HEK293 (cell line): Measurements from ENCODE around the gene DAPK2.

Experiments used
- CTCF ChIA-PET: fragments of 350-600 bp; formaldehyde crosslinking; extraction: SDS; loops from one replicate; lab custom pipeline; 2021; ENCODE audit warnings: antibody characterized with exemption; lab: Yijun Ruan, JAX
- POLR2A ChIA-PET: fragments of 300-600 bp; formaldehyde crosslinking; extraction: SDS; loops from one replicate; lab custom pipeline; 2020; ENCODE audit warnings: antibody characterized with exemption, inconsistent platforms; lab: Yijun Ruan, JAX
- H3K27ac ChIP-seq: fragments of 200-500 bp; sonication (Bioruptor generic); 2 replicates; pipeline ENCODE4 v1.5.1; 2014; ENCODE audit warnings: low read depth, low read length, control low read depth, inconsistent platforms; ENCODE audit errors: extremely low read depth
- H3K36me3 ChIP-seq, 2 experiments: fragments of 200-500 bp in 1 of 2; sonication (Bioruptor generic) in 1 of 2; 1 replicate in 1 of 2; 2 replicates in 1 of 2; pipeline ENCODE4 v1.5.1; 2014 to 2017; ENCODE audit warnings: inconsistent platforms in 2 of 2, low read length in 2 of 2; ENCODE audit not compliant: control insufficient read depth in 2 of 2, insufficient read depth in 1 of 2
- H3K4me1 ChIP-seq: fragments of 200-500 bp; sonication (Bioruptor generic); 2 replicates; pipeline ENCODE4 v1.5.1; 2014; ENCODE audit warnings: mild to moderate bottlenecking, low read length, inconsistent platforms; ENCODE audit not compliant: control insufficient read depth, insufficient read depth
- H3K4me3 ChIP-seq: 2 replicates; pipeline ENCODE4 v1.5.1; 2011; ENCODE audit warnings: low read depth, mild to moderate bottlenecking, control low read depth, low read length, moderate library complexity
- H3K9me3 ChIP-seq: fragments of 200-500 bp; sonication (Bioruptor generic); 2 replicates; pipeline ENCODE4 v1.5.1; 2014; ENCODE audit warnings: low read depth, low read length, inconsistent platforms; ENCODE audit not compliant: control insufficient read depth, insufficient read depth
- EGR2 ChIP-seq: fragments of 450-650 bp; formaldehyde crosslinking; IDR thresholded peaks from 2 replicates; pipeline ENCODE4 v1.5.1; 2016; ENCODE audit warnings: low read depth, missing biosample characterization, missing genetic modification characterization
- IKZF3 ChIP-seq: fragments of 450-650 bp; IDR thresholded peaks from 2 replicates; pipeline ENCODE4 v1.5.0; 2018; ENCODE audit warnings: missing biosample characterization, mild to moderate bottlenecking, missing genetic modification characterization, moderate library complexity
- KLF8 ChIP-seq: fragments of 450-650 bp; formaldehyde crosslinking; IDR thresholded peaks from 2 replicates; pipeline ENCODE4 v1.5.1; 2016; ENCODE audit warnings: missing biosample characterization, missing genetic modification characterization
- ZBTB21 ChIP-seq: fragments of 450-650 bp; formaldehyde crosslinking; IDR thresholded peaks from 2 replicates; pipeline ENCODE4 v1.5.1; 2017; ENCODE audit warnings: missing biosample characterization, missing genetic modification characterization
- ZFP69B ChIP-seq: fragments of 450-650 bp; formaldehyde crosslinking; IDR thresholded peaks from 2 replicates; pipeline ENCODE4 v1.5.1; 2016; ENCODE audit warnings: missing biosample characterization, missing genetic modification characterization
- ZNF202 ChIP-seq: fragments of 450-650 bp; formaldehyde crosslinking; IDR thresholded peaks from 2 replicates; pipeline ENCODE4 v1.5.1; 2016; ENCODE audit warnings: missing biosample characterization, missing genetic modification characterization, borderline replicate concordance
- ZNF23 ChIP-seq: fragments of 450-650 bp; formaldehyde crosslinking; IDR thresholded peaks from 2 replicates; pipeline ENCODE4 v1.5.1; 2016; ENCODE audit warnings: missing biosample characterization, missing genetic modification characterization, borderline replicate concordance
- ZNF280C ChIP-seq: fragments of 450-650 bp; formaldehyde crosslinking; IDR thresholded peaks from 2 replicates; pipeline ENCODE4 v1.5.1; 2016; ENCODE audit warnings: missing biosample characterization, missing genetic modification characterization
- ZNF335 ChIP-seq: fragments of 450-650 bp; formaldehyde crosslinking; conservative IDR thresholded peaks from 2 replicates; pipeline ENCODE4 v1.5.1; 2016; ENCODE audit warnings: missing biosample characterization, missing genetic modification characterization
- ZNF488 ChIP-seq: fragments of 450-650 bp; formaldehyde crosslinking; IDR thresholded peaks from 2 replicates; pipeline ENCODE4 v1.5.1; 2016; ENCODE audit warnings: missing biosample characterization, missing genetic modification characterization
- ZNF610 ChIP-seq: fragments of 450-650 bp; formaldehyde crosslinking; IDR thresholded peaks from 2 replicates; pipeline ENCODE4 v1.5.1; 2016; ENCODE audit warnings: missing biosample characterization, missing genetic modification characterization, borderline replicate concordance
- ZNF664 ChIP-seq: fragments of 450-650 bp; formaldehyde crosslinking; IDR thresholded peaks from 2 replicates; pipeline ENCODE4 v1.5.1; 2016; ENCODE audit warnings: missing biosample characterization, missing genetic modification characterization
- ZNF670 ChIP-seq: fragments of 450-650 bp; formaldehyde crosslinking; IDR thresholded peaks from 2 replicates; pipeline ENCODE4 v1.5.1; 2016; ENCODE audit warnings: missing biosample characterization, missing genetic modification characterization, low read depth
- ZNF677 ChIP-seq: fragments of 450-650 bp; IDR thresholded peaks from 2 replicates; pipeline ENCODE4 v1.5.0; 2018; ENCODE audit warnings: missing biosample characterization, mild to moderate bottlenecking, missing genetic modification characterization, moderate library complexity
- ZNF792 ChIP-seq: fragments of 450-650 bp; formaldehyde crosslinking; IDR thresholded peaks from 2 replicates; pipeline ENCODE4 v1.5.1; 2016; ENCODE audit warnings: missing biosample characterization, missing genetic modification characterization
- TF ChIP-seq, protein P1 (sequence below): fragments of 450-650 bp; formaldehyde crosslinking; IDR thresholded peaks from 2 replicates; pipeline ENCODE4 v1.5.1; 2016; ENCODE audit warnings: missing biosample characterization, missing genetic modification characterization
- TF ChIP-seq, protein P2 (sequence below): fragments of 450-650 bp; formaldehyde crosslinking; IDR thresholded peaks from 2 replicates; pipeline ENCODE4 v1.5.1; 2016; ENCODE audit warnings: missing biosample characterization, missing genetic modification characterization

The DAPK2 gene

DNA sequence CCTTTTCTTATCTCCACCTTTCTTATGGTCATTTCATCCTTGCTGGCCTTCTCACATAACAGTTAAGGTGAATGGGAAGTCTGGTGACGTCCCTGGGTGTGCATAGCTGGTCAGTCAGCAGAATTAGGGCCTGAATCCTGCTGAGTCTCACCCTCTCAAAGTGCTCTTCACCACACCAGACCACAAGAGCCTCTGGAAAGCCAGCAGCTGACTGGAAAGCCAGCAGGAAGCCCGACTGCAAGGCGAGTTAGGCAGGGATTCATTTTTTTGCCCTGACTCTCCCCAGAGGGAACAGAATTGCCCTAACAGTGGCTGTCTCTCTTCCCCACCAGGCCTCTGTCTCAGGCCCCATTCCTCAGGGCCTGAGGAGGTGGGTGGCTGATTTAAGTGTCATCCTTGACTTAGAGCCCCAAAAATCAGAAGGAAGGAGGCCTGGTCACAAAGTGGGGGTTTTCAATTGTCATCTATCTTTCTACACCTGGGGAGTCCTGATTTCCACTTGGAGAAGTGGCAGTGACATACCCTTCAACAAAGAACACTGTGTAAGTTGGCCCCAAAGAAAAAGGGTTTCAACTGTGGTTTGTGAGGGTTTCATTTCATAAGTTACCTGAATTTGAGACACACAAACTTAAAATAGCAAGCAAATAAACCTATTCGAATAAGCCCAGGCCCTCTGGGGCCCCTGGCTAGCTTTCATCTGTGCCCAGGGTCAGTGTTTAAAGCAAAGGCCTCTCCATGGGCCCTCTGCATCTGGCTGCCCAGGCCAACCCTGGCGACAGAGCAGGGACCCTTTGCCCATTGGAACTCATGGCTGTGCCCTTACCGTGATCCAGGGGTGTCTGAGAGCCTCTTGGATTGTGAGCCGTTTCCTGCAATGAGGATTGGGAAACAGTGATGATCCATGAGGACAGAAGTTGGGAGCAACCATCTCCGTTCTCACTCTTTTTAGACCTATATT, 122.0 kb downstream of the DAPK2 start (continued):
- TF ChIP-seq, protein P1, sequence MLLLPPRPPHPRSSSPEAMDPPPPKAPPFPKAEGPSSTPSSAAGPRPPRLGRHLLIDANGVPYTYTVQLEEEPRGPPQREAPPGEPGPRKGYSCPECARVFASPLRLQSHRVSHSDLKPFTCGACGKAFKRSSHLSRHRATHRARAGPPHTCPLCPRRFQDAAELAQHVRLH (tag by site-specific recombination), result no peak
- TF ChIP-seq ZNF23 (tag by site-specific recombination), result no peak
- TF ChIP-seq EGR2, result no peak

GRCh38 chr15:63922916-63923315, 123.4 kb downstream of the DAPK2 start:
- Histone ChIP-seq H3K27ac (no peak overlapping the region), H3K9me3 (no peaks in the 10 kb centered on the region), H3K4me3 (no peak overlapping the region), H3K36me3 (no peaks in the 10 kb centered on the region)
- POLR2A ChIA-PET, result no interaction called here
- CTCF ChIA-PET, result interaction anchor here (0.8 kb wide), 1 partner anchor 23 kb away, joined by 3 read pairs; no protein-coding TSS in a partner anchor
- no peak for TF ChIP-seq ZFP69B (tag by site-specific recombination)
- TF ChIP-seq ZNF792, result no peak
- TF ChIP-seq ZNF335, result no peak
- no peak for TF ChIP-seq ZNF488 (tag by site-specific recombination)
- no peak for TF ChIP-seq ZNF280C
- TF ChIP-seq ZBTB21 (tag by site-specific recombination), result no peak
- TF ChIP-seq KLF8, result no peak
- no peak for TF ChIP-seq ZNF610 (tag by site-specific recombination)
- no peak for TF ChIP-seq ZNF202 (tag by site-specific recombination)
- TF ChIP-seq IKZF3 (tag by site-specific recombination), result no peak
- TF ChIP-seq, all 188 proteins: peak for 0
- no peaks in the 10 kb centered on the region for H3K4me1 ChIP-seq

DNA sequence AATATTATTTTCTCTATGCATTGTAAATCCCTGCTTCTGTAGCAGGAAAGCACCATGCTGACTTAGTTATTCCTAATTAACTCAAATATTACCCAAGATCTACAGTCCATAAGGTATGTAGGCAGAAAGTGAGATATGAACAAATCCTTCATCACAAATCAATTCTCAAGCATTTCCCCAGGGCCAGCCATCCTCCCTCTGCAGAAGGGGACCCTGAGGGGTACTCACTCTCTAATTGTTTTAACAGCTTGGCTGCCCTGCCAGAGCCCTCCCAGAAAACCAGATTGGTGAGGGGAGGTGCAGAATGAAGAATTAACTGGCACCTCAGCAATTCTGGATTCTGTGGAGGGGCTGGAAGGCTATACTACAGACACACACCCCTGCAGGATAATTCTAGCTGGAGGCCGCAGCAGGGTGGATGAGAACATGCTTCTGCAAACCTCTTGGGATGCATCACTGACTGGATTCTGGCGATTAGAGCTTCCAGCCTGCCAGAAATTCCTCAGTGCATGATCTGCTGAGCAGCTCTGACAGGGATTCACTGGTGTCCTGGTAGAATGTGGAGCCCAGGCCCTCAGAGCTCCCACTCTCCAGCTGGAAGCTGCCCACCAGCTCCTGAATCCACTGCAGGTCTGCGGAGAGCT, 123.9 kb downstream of the DAPK2 start:
- Histone ChIP-seq H3K27ac (no peak overlapping the region), H3K36me3 (no peaks in the 10 kb centered on the region), H3K4me3 (no peak overlapping the region), H3K4me1 (no peaks in the 10 kb centered on the region), H3K9me3 (no peaks in the 10 kb centered on the region)
- POLR2A ChIA-PET, result no interaction called here
- CTCF ChIA-PET, result no interaction called here
- TF ChIP-seq ZNF677 (tag by site-specific recombination), result no peak
- TF ChIP-seq, protein P2, sequence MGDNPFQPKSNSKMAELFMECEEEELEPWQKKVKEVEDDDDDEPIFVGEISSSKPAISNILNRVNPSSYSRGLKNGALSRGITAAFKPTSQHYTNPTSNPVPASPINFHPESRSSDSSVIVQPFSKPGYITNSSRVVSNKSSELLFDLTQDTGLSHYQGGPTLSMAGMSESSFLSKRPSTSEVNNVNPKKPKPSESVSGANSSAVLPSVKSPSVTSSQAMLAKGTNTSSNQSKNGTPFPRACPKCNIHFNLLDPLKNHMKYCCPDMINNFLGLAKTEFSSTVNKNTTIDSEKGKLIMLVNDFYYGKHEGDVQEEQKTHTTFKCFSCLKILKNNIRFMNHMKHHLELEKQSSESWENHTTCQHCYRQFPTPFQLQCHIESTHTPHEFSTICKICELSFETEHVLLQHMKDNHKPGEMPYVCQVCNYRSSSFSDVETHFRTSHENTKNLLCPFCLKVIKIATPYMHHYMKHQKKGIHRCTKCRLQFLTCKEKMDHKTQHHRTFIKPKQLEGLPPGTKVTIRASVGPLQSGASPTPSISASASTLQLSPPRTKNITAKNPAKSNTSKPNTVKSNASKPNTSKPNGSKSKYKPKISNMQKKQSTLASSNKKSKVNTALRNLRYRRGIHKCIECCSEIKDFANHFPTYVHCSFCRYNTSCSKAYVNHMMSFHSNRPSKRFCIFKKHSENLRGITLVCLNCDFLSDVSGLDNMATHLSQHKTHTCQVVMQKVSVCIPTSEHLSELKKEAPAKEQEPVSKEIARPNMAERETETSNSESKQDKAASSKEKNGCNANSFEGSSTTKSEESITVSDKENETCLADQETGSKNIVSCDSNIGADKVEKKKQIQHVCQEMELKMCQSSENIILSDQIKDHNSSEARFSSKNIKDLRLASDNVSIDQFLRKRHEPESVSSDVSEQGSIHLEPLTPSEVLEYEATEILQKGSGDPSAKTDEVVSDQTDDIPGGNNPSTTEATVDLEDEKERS (tag by site-specific recombination), result no peak
- no peak for TF ChIP-seq ZNF670 (tag by site-specific recombination)
- TF ChIP-seq ZNF664 (tag by site-specific recombination), result no peak
- TF ChIP-seq EGR2, result no peak
